Thoracic aorta (tissue), 2 donors: ENCODE data around the gene ADCY3. TPM values are rescaled to one million over a fixed set of nuclear protein-coding genes. Genes with fewer than 3 reads are reported as not detected.

Source experiments
- ATAC-seq: fragments of 150-250 bp; one replicate; pipeline ENCODE4 v1.8.0; 2017; ENCODE audit warnings: low read depth; ENCODE audit not compliant: insufficient number of reproducible peaks, low FRiP score
- DNase-seq: peaks from one replicate; pipeline ENCODE4 v3.0.0-alpha.2; 2020; ENCODE audit warnings: low spot score
- H3K27ac ChIP-seq, 2 donors: fragments of 200-600 bp; sonication (generic); 1 replicate in 1 of 2; 2 replicates in 1 of 2; pipeline ENCODE4 v1.5.1; 2016; ENCODE audit warnings: mild to moderate bottlenecking in 2 of 2, moderate library complexity in 2 of 2
- H3K27me3 ChIP-seq: fragments of 200-600 bp; sonication (generic); replicated peaks from 2 replicates; pipeline ENCODE4 v1.6.0; 2016; ENCODE audit warnings: mild to moderate bottlenecking; ENCODE audit not compliant: insufficient read depth
- H3K36me3 ChIP-seq: fragments of 200-600 bp; sonication (generic); one replicate; pipeline ENCODE4 v1.5.1; 2016
- H3K4me1 ChIP-seq, 2 donors: fragments of 200-600 bp; sonication (generic); 1 replicate in 1 of 2; 2 replicates in 1 of 2; pipeline versions ENCODE4 v1.5.1 to v1.6.0; 2016; ENCODE audit warnings: low read depth in 2 of 2, mild to moderate bottlenecking in 1 of 2; ENCODE audit not compliant: control insufficient read depth in 1 of 2
- H3K4me3 ChIP-seq: fragments of 200-600 bp; sonication (generic); 2 replicates; pipeline ENCODE4 v1.5.1; 2016; ENCODE audit warnings: mild to moderate bottlenecking
- H3K9me3 ChIP-seq: fragments of 200-600 bp; sonication (generic); 2 replicates; pipeline ENCODE4 v1.5.1; 2016
- total RNA-seq, 2 donors: library from RNA; depleted of rRNA; stranded (reverse); fragments of >200 nt; gene quantifications; one replicate each; pipeline versions ENCODE4 v1.1.0 to v1.2.3, GENCODE V29; 2016
- TF ChIP-seq, protein P1 (sequence below): fragments of 200-600 bp; sonication (generic); IDR thresholded peaks from one replicate; pipeline ENCODE4 v1.5.1; 2019; ENCODE audit warnings: antibody characterized with exemption

ADCY3 gene
- total RNA-seq, 2 donors from 2014 or later, result 51.9 to 78.9 TPM

DNA sequence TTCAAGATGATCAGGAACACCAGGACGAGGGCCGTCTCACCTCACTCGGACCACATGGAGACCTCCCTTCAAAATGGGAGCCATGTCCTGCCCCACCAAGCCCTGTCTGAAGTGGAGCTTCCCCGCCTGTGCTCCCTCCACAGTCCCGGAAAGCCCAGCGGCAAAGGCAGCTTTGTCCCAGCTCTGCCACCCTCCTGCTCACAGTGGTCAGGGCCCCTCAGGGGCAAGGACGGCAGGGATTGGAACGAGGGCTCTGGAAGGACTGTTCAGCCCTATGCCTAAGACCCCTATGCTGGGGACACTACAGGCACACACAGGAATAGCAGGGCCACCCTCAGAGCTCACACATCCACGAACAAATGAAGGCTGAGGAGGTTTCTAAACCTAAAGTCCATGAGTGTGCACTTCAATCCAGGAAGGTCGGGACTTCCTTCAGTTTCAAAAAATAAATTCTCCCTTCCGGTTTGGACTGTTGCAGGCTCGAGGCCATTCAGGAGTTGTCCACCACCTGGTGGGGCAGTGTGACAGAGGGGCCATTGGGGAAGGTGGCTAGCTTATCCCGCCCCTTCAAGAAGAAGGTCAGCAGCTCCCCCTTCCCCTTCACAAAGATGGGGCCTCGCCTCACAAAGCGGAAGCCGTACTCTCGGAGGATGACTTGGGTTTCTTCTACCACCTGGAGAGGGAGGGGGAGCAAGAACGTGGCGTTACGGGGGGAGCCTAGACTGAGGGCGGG is 100.4 kb downstream of the ADCY3 start:
- no peak for ATAC-seq
- Histone ChIP-seq H3K4me1 (no peaks in the 10 kb centered on the region), H3K27me3 (no peaks in the 10 kb centered on the region), H3K27ac (no peak overlapping the region), H3K9me3 (no peaks in the 10 kb centered on the region), H3K4me3 (no peak overlapping the region), H3K36me3 (peaks cover 5% of the 10 kb centered on the region)
- DNase-seq, result no peak
- TF ChIP-seq, protein P1, sequence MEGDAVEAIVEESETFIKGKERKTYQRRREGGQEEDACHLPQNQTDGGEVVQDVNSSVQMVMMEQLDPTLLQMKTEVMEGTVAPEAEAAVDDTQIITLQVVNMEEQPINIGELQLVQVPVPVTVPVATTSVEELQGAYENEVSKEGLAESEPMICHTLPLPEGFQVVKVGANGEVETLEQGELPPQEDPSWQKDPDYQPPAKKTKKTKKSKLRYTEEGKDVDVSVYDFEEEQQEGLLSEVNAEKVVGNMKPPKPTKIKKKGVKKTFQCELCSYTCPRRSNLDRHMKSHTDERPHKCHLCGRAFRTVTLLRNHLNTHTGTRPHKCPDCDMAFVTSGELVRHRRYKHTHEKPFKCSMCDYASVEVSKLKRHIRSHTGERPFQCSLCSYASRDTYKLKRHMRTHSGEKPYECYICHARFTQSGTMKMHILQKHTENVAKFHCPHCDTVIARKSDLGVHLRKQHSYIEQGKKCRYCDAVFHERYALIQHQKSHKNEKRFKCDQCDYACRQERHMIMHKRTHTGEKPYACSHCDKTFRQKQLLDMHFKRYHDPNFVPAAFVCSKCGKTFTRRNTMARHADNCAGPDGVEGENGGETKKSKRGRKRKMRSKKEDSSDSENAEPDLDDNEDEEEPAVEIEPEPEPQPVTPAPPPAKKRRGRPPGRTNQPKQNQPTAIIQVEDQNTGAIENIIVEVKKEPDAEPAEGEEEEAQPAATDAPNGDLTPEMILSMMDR, result no peak

DNA sequence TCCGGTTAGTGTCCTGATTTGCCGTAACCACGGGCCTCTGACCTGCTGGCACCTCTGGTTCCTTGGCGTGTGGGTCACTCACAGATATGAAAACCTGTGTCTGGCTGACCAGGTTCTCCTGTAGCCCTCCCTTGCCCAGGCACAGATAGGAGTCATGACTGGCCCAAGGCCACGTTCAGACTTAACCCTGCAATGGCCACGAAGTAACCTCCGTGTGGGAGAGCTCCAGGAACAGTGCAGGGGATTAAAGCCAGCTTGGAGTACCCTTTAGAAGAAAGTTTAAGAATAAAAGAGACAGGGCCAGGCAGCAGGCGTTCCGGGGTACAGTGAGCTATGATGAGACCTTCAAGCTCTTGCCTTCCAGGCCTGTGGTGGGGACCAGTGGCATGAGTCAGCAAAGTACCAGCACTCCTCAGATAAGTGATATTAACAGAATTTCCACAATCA is 101.3 kb downstream of the ADCY3 start:
- Histone ChIP-seq H3K27ac (no peak overlapping the region), H3K36me3 (peaks cover 5% of the 10 kb centered on the region), H3K4me3 (no peak overlapping the region), H3K4me1 (no peaks in the 10 kb centered on the region), H3K9me3 (no peaks in the 10 kb centered on the region), H3K27me3 (no peaks in the 10 kb centered on the region)
- DNase-seq, result no peak
- TF ChIP-seq, protein P1, result no peak
- no peak for ATAC-seq

DNA sequence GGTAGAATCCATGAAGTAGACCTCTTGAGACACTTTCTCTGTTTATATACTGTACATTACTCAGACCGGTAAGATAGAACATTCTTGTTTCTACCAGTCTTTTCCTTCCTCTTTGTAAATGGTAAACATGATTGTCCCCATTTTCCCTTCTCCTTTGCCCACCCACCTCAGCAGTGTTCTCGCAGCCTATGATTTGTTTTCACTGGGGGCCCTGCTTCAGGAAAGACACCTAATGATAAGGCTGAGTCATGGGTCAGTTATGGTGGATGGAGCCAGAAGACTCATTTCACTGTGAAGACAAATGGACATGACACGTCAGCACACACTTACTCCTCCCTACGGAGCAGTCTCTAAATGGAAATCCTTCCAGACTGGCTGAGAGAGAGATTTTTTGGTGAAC is 103.2 kb downstream of the ADCY3 start:
- no peak for ATAC-seq
- H3K36me3 ChIP-seq, result no peaks in the 10 kb centered on the region
- TF ChIP-seq, protein P1, result no peak
- no peaks in the 10 kb centered on the region for H3K4me1 ChIP-seq
- H3K27me3 ChIP-seq, result no peaks in the 10 kb centered on the region
- H3K4me3 ChIP-seq, result no peak overlapping the region
- H3K9me3 ChIP-seq, result no peaks in the 10 kb centered on the region
- no peak for DNase-seq
- H3K27ac ChIP-seq, result no peak overlapping the region

DNA sequence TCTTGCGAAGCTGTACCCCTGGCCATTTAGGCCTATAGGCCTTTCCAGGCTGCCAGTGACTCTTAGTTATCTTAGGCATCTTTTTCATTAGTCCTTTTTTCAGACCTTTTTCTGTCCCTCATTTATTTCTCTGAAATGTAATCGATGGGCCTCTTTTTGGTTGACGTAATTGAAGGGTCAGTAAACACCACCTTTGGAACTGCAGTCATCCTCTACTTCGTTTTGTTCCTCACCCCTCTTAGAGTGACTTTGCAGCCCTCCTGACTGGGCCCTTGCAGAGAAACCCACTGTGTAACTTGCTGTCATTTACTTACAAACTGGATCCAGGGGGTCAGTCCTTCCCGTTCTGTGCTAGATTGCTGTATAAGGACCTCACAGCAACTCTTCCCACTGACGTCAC is 103.6 kb downstream of the ADCY3 start:
- TF ChIP-seq, protein P1, result no peak
- Histone ChIP-seq H3K27me3 (no peaks in the 10 kb centered on the region), H3K4me1 (no peaks in the 10 kb centered on the region), H3K9me3 (no peaks in the 10 kb centered on the region), H3K27ac (no peak overlapping the region), H3K36me3 (no peaks in the 10 kb centered on the region), H3K4me3 (no peak overlapping the region)
- DNase-seq (no peak), ATAC-seq (no peak)

DNA sequence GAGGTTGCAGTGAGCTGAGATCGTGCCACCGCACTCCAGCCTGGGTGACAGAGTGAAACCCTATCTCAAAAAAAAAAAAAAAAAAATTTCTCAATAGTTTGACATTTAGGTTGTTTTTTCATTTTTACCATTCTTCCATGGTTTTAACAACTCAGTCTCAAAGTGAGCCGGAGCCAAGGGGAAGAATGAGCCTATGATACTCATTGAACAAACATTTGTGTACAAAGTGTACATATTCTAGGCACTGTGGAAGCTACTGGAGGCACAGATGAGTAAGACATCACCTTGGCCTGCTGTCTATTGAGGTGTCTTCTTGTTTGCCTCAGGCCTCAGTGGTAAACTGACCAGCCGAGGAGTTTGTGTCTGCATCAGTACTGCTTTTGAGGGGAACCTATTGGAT is 104.9 kb downstream of the ADCY3 start:
- DNase-seq (no peak), ATAC-seq (no peak)
- Histone ChIP-seq H3K27ac (no peak overlapping the region), H3K9me3 (no peaks in the 10 kb centered on the region), H3K4me3 (no peak overlapping the region), H3K4me1 (no peaks in the 10 kb centered on the region), H3K27me3 (no peaks in the 10 kb centered on the region), H3K36me3 (no peaks in the 10 kb centered on the region)
- TF ChIP-seq, protein P1, result no peak
